ENCODE results near the gene FASTK. TPM values are rescaled to one million over a fixed set of nuclear protein-coding genes. Genes with fewer than 3 reads are reported as not detected.

The FASTK gene
- total and polyA plus RNA-seq, 2 donors (not counting 3 experiments of a cell fraction or from before 2014, with no cell fraction given) = 73.3 to 113 TPM

GRCh38 chr7:151040616-151041375 is 39.8 kb downstream of the FASTK start:
- ChIA-PET POLR2A (interaction anchor here (1.1 kb wide), 1 partner anchor 10 kb away, joined by 3 read pairs; no protein-coding TSS in a partner anchor), CTCF (interaction anchor here (1.0 kb wide), 1 partner anchor 22 kb away, joined by 3 read pairs; no protein-coding TSS in a partner anchor)
- H4K20me1 ChIP-seq (replicated peaks; ENCODE audit: control insufficient read depth, extremely low read depth, insufficient read depth, low read length) = no peaks in the 10 kb centered on the region
- H3K9ac ChIP-seq (replicated peaks; ENCODE audit: extremely low read depth, insufficient read depth, low read length) = no peak overlapping the region
- H2AFZ ChIP-seq (ENCODE audit: low read depth, low read length) = no peak overlapping the region
- DNase-seq (ENCODE audit: low read depth, low spot score) (no peak), FAIRE-seq (no peak)
- no peaks in the 10 kb centered on the region for H3K9me1 ChIP-seq (replicated peaks; ENCODE audit: control insufficient read depth, extremely low read depth, insufficient read depth, low read length)
- no peaks in the 10 kb centered on the region for H3K9me3 ChIP-seq (replicated peaks; ENCODE audit: control insufficient read depth, insufficient read depth, low read length)
- H3K36me3 ChIP-seq (ENCODE audit: control insufficient read depth in 2 of 2, extremely low read depth in 1 of 2, insufficient read depth in 2 of 2, low read length in 2 of 2) = peaks cover 0 to 6% of the 10 kb centered on the region in 2 experiments
- BruUV-seq (replicated peaks) = no TSS peak
- H3K27ac ChIP-seq (ENCODE audit: insufficient read depth, low read depth, low read length) = no peak overlapping the region
- H3K4me3 ChIP-seq (replicated peaks in 1 of 3; ENCODE audit: insufficient read depth in 1 of 3, low read depth in 1 of 3, low read length in 3 of 3) = no peak overlapping the region
- H3K4me2 ChIP-seq (ENCODE audit: insufficient read depth, low read length) = no peak overlapping the region
- no peak for TF ChIP-seq CTCF (IDR thresholded peaks at IDR 0.05; ENCODE audit: extremely low read depth in 1 of 2, insufficient read depth in 1 of 2, low read depth in 1 of 2, low read length in 2 of 2)
- TF ChIP-seq FOS (IDR thresholded peaks at IDR 0.05; ENCODE audit: borderline replicate concordance, insufficient read depth, low read length) = no peak
- no peak for TF ChIP-seq MAX (IDR thresholded peaks at IDR 0.05; ENCODE audit: insufficient read depth, insufficient read length)
- no peak for TF ChIP-seq JUN (IDR thresholded peaks at IDR 0.05; ENCODE audit: borderline replicate concordance, insufficient read depth, insufficient read length, low read depth)
- TF ChIP-seq GATA2 (IDR thresholded peaks at IDR 0.05; ENCODE audit: insufficient read depth, insufficient read length, low read depth, low read length) = no peak
- TF ChIP-seq POLR2AphosphoS5 (IDR thresholded peaks at IDR 0.05; ENCODE audit: insufficient read depth, low read depth, low read length) = no peak
- TF ChIP-seq POLR2A (IDR thresholded peaks at IDR 0.05; ENCODE audit: low read depth, low read length) = no peak
- TF ChIP-seq EZH2 (IDR thresholded peaks at IDR 0.05; ENCODE audit: borderline replicate concordance, low read depth, low read length, severe bottlenecking) = no peak
- no peak for TF ChIP-seq MYC (IDR thresholded peaks at IDR 0.05; ENCODE audit: low read depth, low read length)
- H3K27me3 ChIP-seq (ENCODE audit: control insufficient read depth in 2 of 2, insufficient read depth in 2 of 2, low read length in 2 of 2) = no peaks in the 10 kb centered on the region
- intact Hi-C loops (cut with micrococcal nuclease) = no loop called here
- dilution Hi-C loops (cut with MboI; ENCODE audit: extremely low pct_ligation_motif_present, low sequenced_read_pairs) = no loop called here
- peaks cover 20% of the 10 kb centered on the region for H3K4me1 ChIP-seq (ENCODE audit: control insufficient read depth, extremely low read depth, insufficient read depth, low read length)
- H3K79me2 ChIP-seq (ENCODE audit: control insufficient read depth, insufficient read depth, low read length) = no peaks in the 10 kb centered on the region
